DOHH2 (cell line): ENCODE results near the gene TM6SF1.
"Not testable (repeated sequence)": the region's sequence is repeated elsewhere in the genome, so short reads cannot be mapped to it uniquely, and the experiment has no call there.

ENCODE experiments used
- H3F3A ChIP-seq: fragments of 200-600 bp; sonication (generic), shearing (Covaris generic); 2 replicates; pipeline ENCODE4 v1.6.0; 2016; ENCODE audit warnings: antibody characterized with exemption, mild to moderate bottlenecking; ENCODE audit not compliant: control insufficient read depth, insufficient read depth
- H3K27ac ChIP-seq: fragments of 200-600 bp; sonication (generic); 2 replicates; pipeline ENCODE4 v1.5.1; 2014; ENCODE audit warnings: low read depth, mild to moderate bottlenecking, low read length, moderate library complexity
- H3K27me3 ChIP-seq: fragments of 200-600 bp; sonication (generic); 2 replicates; pipeline ENCODE4 v1.6.1; 2014; ENCODE audit warnings: mild to moderate bottlenecking, low read length, mixed read lengths; ENCODE audit not compliant: control insufficient read depth
- H3K36me3 ChIP-seq: fragments of 200-600 bp; sonication (generic); 2 replicates; pipeline ENCODE4 v1.6.1; 2014; ENCODE audit warnings: mild to moderate bottlenecking, low read length, moderate library complexity, mixed read lengths; ENCODE audit not compliant: control insufficient read depth
- H3K4me1 ChIP-seq: fragments of 200-600 bp; sonication (generic); 2 replicates; pipeline ENCODE4 v1.6.1; 2014; ENCODE audit warnings: mild to moderate bottlenecking, low read length, mixed read lengths; ENCODE audit not compliant: control insufficient read depth
- H3K4me2 ChIP-seq: fragments of 200-600 bp; sonication (generic); 2 replicates; pipeline ENCODE4 v1.6.0; 2014; ENCODE audit warnings: mild to moderate bottlenecking, low read length, moderate library complexity
- H3K4me3 ChIP-seq: fragments of 200-600 bp; sonication (generic); 2 replicates; pipeline ENCODE4 v1.5.1; 2014; ENCODE audit warnings: mild to moderate bottlenecking, low read length, mixed read lengths
- H3K79me2 ChIP-seq: fragments of 200-600 bp; sonication (generic); 2 replicates; pipeline ENCODE4 v1.6.1; 2014; ENCODE audit warnings: mild to moderate bottlenecking, low read length, mixed read lengths; ENCODE audit not compliant: control insufficient read depth
- H3K9me2 ChIP-seq: fragments of 200-600 bp; sonication (generic); replicated peaks from 2 replicates; pipeline ENCODE4 v1.6.1; 2014; ENCODE audit warnings: mild to moderate bottlenecking, low read length, mixed read lengths; ENCODE audit not compliant: control insufficient read depth
- H3K9me3 ChIP-seq: fragments of 200-600 bp; sonication (generic); 2 replicates; pipeline ENCODE4 v1.6.1; 2014; ENCODE audit warnings: antibody characterized with exemption, low read length, mixed read lengths; ENCODE audit not compliant: control insufficient read depth, insufficient read depth
- H4K20me1 ChIP-seq: fragments of 200-600 bp; sonication (generic); 2 replicates; pipeline ENCODE4 v1.6.0; 2014; ENCODE audit warnings: low read depth, mild to moderate bottlenecking, antibody characterized with exemption, low read length, moderate library complexity; ENCODE audit not compliant: control insufficient read depth, insufficient read depth
- CTCF ChIP-seq: fragments of 200-600 bp; sonication (generic); IDR thresholded peaks from one replicate; pipeline ENCODE4 v1.5.1; 2014; ENCODE audit warnings: antibody characterized with exemption, mild to moderate bottlenecking, low read depth, low read length; ENCODE audit not compliant: poor library complexity, severe bottlenecking
- EZH2phosphoT487 ChIP-seq: fragments of 200-600 bp; sonication (generic); IDR thresholded peaks from 2 replicates; pipeline ENCODE4 v1.6.1; 2017; ENCODE audit warnings: borderline replicate concordance, mild to moderate bottlenecking, antibody characterized with exemption, low read length, moderate library complexity, mixed read lengths

Gene TM6SF1

DNA sequence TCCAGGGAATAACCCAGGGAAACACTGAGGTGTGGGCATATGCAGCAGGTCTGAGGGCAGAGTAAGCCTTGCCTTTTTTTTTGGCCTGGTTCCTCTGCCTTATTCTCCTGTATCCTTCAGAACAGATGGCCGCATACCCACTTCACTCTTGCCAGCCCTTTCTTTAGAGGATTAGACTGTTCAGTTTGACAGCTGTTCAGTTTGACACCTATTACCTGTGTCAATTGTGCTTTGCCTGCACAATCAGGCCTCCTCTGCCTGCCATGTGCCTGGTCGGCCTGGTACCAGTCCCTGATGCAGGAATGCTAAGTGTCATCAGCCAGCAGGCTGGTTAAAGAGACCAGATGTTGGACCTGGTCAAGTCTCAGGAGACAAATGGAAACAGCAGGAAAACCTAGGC, 22.3 kb downstream of the TM6SF1 start:
- Histone ChIP-seq H3K4me3 (no peak overlapping the region), H3K4me1 (no peaks in the 10 kb centered on the region), H3K9me2 (no peaks in the 10 kb centered on the region), H3K9me3 (no peaks in the 10 kb centered on the region), H3K36me3 (no peaks in the 10 kb centered on the region), H3F3A (no peaks in the 10 kb centered on the region), H3K27ac (no peak overlapping the region), H3K27me3 (no peaks in the 10 kb centered on the region; the same call in 1 of the 2 replicates), H3K79me2 (no peaks in the 10 kb centered on the region), H3K4me2 (no peak overlapping the region), H4K20me1 (no peaks in the 10 kb centered on the region)
- TF ChIP-seq EZH2phosphoT487, result no peak
- TF ChIP-seq CTCF, result no peak

- Histone ChIP-seq H3K27me3 (no peaks in the 10 kb centered on the region; the same call in 1 of the 2 replicates), H4K20me1 (no peaks in the 10 kb centered on the region), H3K79me2 (no peaks in the 10 kb centered on the region), H3K36me3 (no peaks in the 10 kb centered on the region), H3K4me1 (no peaks in the 10 kb centered on the region), H3K9me2 (no peaks in the 10 kb centered on the region), H3K27ac (no peak overlapping the region), H3K9me3 (no peaks in the 10 kb centered on the region), H3K4me3 (no peak overlapping the region), H3K4me2 (no peak overlapping the region), H3F3A (no peaks in the 10 kb centered on the region)
- TF ChIP-seq CTCF, result no peak
- TF ChIP-seq EZH2phosphoT487, result no peak
Measured at GRCh38 chr15:83132861-83133523, 25.5 kb downstream of the TM6SF1 start.

DNA sequence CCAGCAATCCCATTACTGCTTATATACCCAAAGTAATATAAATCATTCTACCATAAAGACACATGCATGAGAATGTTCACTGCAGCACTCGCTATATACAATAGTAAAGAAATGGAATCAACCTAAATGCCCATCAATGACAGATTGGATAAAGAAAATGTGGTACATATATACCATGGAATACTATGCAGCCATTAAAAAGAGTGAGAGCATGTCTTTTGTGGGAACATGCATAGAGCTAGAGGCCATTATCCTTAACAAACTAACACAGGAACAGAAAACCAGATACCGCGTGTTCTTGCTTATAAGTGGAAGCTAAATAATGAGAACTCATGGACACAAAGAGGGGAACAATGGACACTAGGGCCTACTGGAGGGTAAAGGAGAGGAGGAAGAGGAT, 34.7 kb downstream of the TM6SF1 start:
- not testable (repeated sequence) for H3K4me1 ChIP-seq, H3K9me2 ChIP-seq, H3K79me2 ChIP-seq, H3K4me2 ChIP-seq, H4K20me1 ChIP-seq, H3K27me3 ChIP-seq, H3K4me3 ChIP-seq, H3K27ac ChIP-seq, H3K9me3 ChIP-seq, H3F3A ChIP-seq, H3K36me3 ChIP-seq

DNA sequence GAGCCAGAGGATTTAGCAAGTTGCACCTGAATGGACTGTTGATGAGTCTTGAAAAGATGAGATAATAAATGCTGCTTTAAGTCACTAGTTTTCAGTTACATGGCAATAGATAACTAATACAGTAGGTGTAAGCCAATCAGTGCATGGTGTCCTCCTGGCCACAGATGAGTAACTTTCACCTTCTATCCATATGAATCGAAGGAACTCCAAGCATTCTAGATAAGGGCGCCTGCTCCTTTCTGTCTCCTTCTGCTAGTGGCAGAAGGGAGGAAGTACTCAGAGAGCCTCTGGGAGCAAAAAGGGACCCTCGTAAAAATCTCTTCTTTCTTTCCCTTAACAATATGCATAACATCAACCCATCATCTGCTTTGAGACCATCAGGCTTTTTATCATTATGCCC, 37.3 kb downstream of the TM6SF1 start:
- no peak for TF ChIP-seq EZH2phosphoT487
- TF ChIP-seq CTCF, result no peak
- Histone ChIP-seq H3K79me2 (no peaks in the 10 kb centered on the region), H3K4me3 (no peak overlapping the region), H3K27ac (no peak overlapping the region), H3K4me2 (no peak overlapping the region), H4K20me1 (no peaks in the 10 kb centered on the region), H3F3A (no peaks in the 10 kb centered on the region), H3K9me2 (no peaks in the 10 kb centered on the region), H3K27me3 (0 out of 2 replicates have a peak, but pooled peaks cover 2% of the 10 kb centered on the region), H3K36me3 (no peaks in the 10 kb centered on the region), H3K4me1 (no peaks in the 10 kb centered on the region), H3K9me3 (no peaks in the 10 kb centered on the region)
